A549 treated with DMSO at 1 μM for 4 hours (cell line): Measurements from ENCODE around the gene ZNF526. TPM values are rescaled to one million over a fixed set of nuclear protein-coding genes. Genes with fewer than 3 reads are reported as not detected.

Source experiments
- total RNA-seq: library from RNA; stranded (reverse); fragments of 200-300 nt; extraction: Qiagen RNA extraction; gene quantifications from 5 replicates; pipeline ENCODE4 v1.2.3, GENCODE V29; 2022; ENCODE audit warnings: low read depth

ZNF526 gene
- 17.8 to 20.9 TPM (median 19.7 TPM) in 5 replicates for total RNA-seq

GRCh38 chr19:42219812-42220750 lies at the start of gene ZNF526:
Gene ZNF526, plus strand, starts transcription at chr19:42220312. Its CDS starts 4,092 bp downstream, at chr19:42224404.

GRCh38 chr19:42217520-42218437 lies 2.3 kb upstream of the ZNF526 start, which contains the start of gene DEDD2:
Gene DEDD2, minus strand, starts transcription at chr19:42217677. Its CDS starts 670 bp downstream, at chr19:42217007.

GRCh38 chr19:42242512-42243409 lies 22.6 kb downstream of the ZNF526 start, which contains the start of gene GSK3A:
Gene GSK3A, minus strand, starts transcription at chr19:42242602. Its CDS starts 137 bp downstream, at chr19:42242465.

GRCh38 chr19:42254850-42255765 lies 35.0 kb downstream of the ZNF526 start, which contains the start of gene ERF:
Gene ERF, minus strand, starts transcription at chr19:42255128. Its CDS starts 129 bp downstream, at chr19:42254999.

GRCh38 chr19:42268704-42269477 lies 48.8 kb downstream of the ZNF526 start, which contains the start of gene CIC:
Gene CIC, plus strand, starts transcription at chr19:42269252. Its CDS starts 2,532 bp downstream, at chr19:42271784.

Other genes with a start within 250 kb of the ZNF526 start
- 4.1 to 5.7 TPM (median 4.9 TPM) in 5 replicates for gene ATP1A3, start 226.1 kb upstream of the ZNF526 start, total RNA-seq
- 0.41 to 0.65 TPM (median 0.54 TPM) in 5 replicates for gene GRIK5, start 150.1 kb upstream of the ZNF526 start, total RNA-seq
- gene ZNF574, start 144.1 kb upstream of the ZNF526 start, total RNA-seq = 33.0 to 41.5 TPM (median 35.7 TPM) in 5 replicates
- 0.33 to 0.63 TPM (median 0.46 TPM) in 5 replicates for gene POU2F2, start 87.9 kb upstream of the ZNF526 start, total RNA-seq
- gene DEDD2, start 2.6 kb upstream of the ZNF526 start, total RNA-seq = 60.7 to 103 TPM (median 88.3 TPM) in 5 replicates
- gene GSK3A, start 22.3 kb downstream of the ZNF526 start, total RNA-seq = 115 to 169 TPM (median 157 TPM) in 5 replicates
- gene ERF, start 34.8 kb downstream of the ZNF526 start, total RNA-seq = 111 to 133 TPM (median 115 TPM) in 5 replicates
- gene CIC, start 48.9 kb downstream of the ZNF526 start, total RNA-seq = 46.3 to 68.8 TPM (median 57.9 TPM) in 5 replicates
- 4.0 to 5.1 TPM (median 4.3 TPM) in 5 replicates for gene PRR19, start 81.8 kb downstream of the ZNF526 start, total RNA-seq
- gene PAFAH1B3, start 82.3 kb downstream of the ZNF526 start, total RNA-seq = 130 to 158 TPM (median 136 TPM) in 5 replicates
- 2.2 to 4.2 TPM (median 3.7 TPM) in 5 replicates for gene TMEM145, start 93.0 kb downstream of the ZNF526 start, total RNA-seq
- 22.2 to 27.3 TPM (median 24.3 TPM) in 5 replicates for gene MEGF8, start 105.3 kb downstream of the ZNF526 start, total RNA-seq
- 39.4 to 46.7 TPM (median 41.5 TPM) in 5 replicates for gene CNFN, start 170.0 kb downstream of the ZNF526 start, total RNA-seq
- gene LIPE, start 207.1 kb downstream of the ZNF526 start, total RNA-seq = 1.2 to 3.3 TPM (median 2.3 TPM) in 5 replicates
- 0.20 TPM in 1 of 5 replicates, not detected in the others for gene CXCL17, start 222.6 kb downstream of the ZNF526 start, total RNA-seq